ENCODE measurements around the gene TKTL1.
"Not testable (repeated sequence)": the region's sequence is repeated elsewhere in the genome, so short reads cannot be mapped to it uniquely, and the experiment has no call there.

Gene TKTL1

DNA sequence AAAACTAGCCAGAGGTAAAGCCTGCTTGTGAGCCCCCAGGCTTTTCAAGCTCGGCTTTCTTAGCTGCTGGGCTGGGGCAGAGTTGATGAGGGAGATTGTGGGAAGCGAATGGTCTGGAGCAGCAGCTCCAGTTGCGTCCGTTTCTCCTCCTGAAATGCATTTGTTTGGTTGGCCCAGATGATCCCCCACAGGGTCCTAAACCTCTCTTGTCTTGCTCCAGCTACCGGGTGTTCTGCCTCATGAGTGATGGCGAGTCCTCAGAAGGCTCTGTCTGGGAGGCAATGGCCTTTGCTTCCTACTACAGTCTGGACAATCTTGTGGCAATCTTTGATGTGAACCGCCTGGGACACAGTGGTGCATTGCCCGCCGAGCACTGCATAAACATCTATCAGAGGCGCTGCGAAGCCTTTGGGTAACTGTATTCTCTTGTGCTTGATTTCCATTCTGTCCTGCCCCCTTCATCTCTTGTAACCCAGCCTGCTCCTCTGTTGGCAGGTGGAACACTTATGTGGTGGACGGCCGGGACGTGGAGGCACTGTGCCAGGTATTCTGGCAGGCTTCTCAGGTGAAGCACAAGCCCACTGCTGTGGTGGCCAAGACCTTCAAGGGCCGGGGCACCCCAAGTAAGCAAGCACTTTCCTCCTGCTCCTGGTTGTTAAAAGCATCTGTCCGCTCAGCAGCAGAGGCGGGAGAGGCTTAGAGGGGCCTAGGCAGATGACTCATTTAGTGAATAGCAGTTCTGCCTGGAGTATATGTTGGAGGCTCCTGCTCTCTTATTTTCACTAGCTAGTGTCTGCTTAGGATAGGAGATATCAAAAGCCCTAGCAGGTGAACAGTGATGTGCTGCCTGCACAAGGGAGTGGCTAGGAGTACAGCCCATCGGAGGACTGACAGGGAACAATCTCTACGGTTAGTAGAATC is 15.3 kb downstream of the TKTL1 start:
- no peak for DNase-seq

DNA sequence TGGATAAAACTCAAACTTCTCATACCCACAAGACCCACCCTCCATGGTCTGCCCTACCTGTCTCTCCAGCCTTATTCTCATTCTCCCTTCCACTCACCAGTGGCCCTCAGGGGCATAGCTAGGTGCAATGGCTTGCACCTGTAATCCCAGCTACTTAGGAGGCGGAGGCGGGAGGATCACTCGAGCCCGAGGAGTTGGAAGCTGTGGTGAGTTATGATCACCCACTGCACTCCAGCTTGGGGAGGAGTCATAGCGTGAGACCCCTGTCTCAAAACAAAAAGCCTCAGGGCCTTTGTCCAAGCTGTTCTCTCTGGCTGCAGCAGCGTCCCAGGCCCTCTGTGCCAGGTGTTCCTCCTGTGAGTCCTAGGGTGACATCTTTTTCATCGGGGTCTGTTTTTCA is 16.5 kb downstream of the TKTL1 start:
- DNase-seq, result no peak

DNA sequence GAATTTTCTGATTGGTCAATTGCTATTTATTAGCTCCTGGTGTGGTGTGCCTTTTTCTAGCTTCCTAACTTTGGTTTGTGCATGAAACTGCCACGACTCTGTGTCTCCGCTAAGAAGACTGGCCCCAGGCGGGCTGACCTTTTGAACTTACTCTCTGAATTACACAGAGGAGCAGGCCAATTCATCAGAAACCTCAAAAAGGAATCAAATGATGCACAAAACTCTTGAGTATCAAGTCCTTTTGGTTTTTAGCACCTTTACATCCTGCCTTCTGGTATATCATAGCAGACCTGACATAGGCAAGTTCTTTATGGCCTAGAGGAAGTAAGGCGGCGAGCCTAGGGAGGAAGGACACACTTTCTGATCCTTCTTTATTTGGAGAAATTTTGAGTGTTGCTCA is 17.6 kb downstream of the TKTL1 start:
- peak; percentile 39 for DNase-seq

DNA sequence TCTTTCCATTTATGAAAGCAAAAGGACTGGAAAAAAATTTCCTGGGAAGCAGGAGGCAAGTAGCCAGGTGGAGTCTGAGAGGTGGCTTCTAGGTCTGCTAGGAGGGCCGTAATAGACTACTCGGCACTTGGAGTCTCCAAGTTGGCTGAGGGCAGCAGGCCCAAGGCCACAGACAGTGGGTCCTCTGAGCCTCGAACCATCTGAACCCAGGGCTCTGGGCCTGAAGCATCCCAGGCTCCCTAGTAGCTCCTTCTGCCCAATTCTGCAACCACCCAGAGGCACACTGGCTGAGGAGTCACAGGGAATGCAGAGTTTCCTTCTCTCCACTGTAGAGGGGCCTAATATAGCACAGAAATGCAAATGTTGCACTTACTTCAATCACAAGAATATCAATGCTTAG is 19.8 kb downstream of the TKTL1 start:
- no peak for DNase-seq

DNA sequence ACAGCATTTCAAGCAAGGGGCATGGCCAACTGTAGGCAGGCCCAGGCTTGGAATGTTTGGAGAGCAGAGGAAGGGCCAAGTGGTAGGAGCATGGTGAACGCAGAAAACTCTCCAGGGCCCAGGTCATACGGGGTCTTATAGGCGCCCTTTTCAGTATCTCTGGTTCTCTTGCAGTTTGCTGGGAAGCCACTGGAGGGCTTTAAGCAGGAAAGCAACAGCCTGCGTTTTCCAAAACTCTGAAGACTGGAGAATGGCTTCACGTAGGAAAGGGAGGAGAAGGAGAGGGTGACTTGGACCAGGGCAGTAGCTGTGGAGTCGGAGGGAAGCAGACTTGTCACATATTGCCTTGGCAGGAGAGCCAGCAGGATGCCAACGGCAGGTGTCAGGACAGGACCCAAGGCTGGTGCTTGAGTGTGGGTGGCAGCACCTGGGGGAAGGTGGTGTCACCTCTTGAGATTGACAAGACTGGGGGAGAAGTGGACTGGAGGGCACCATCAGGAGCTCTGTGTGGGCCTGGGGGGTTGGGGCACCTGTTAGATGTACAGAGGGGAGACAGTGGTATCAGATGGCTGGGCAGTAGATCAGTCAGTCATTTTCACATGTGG is 21.9 kb downstream of the TKTL1 start:
- DNase-seq, result no peak

- DNase-seq, result no peak
Observed at GRCh38 chrX:154320406-154320805, 24.8 kb downstream of the TKTL1 start.

DNA sequence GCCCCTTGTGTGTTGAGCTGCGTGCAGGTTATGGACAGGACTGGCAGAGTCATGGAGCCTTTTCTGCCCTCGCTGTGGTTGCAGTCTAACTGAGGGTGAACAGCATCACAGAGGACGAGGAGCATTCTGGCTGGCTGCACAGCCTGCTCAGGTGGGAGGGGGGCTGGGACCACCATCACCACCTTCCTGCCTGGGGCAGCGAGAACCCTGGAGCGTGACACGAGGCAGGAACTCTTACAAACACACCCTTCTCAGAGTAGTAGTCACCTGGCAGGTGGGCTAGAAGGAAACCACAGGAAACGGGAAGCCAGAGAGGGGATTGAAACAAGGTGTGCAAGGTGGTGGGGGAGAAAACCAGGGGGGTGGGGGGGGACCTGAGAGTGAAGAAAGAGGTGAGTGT is 25.6 kb downstream of the TKTL1 start:
- no peak for DNase-seq

- no peak for DNase-seq
Observed at GRCh38 chrX:154321594-154321993, 26.0 kb downstream of the TKTL1 start.

- no peak for DNase-seq
Observed at GRCh38 chrX:154322890-154323289, 27.3 kb downstream of the TKTL1 start.

DNA sequence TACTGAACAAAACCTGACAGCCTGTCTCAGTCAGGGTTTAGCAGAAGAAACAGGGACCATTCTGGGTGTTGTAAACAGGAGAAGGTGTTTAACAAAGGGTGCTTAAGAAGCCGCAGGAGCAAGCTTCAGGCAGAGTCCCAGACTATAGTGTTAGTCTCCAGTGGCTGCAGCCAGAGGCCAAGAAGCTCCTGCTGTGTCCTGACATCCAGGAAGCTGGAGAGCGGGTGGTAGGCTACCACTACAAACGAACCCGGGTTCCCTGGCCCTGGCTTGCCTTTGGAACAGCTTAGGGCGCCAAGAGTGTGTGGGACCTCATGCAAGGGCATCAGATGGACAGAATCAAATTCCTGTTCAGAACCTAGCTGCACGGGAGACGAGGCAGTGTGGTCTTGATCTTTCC is 27.9 kb downstream of the TKTL1 start:
- DNase-seq, result no peak

GRCh38 chrX:154325541-154325940 is 29.9 kb downstream of the TKTL1 start:
- DNase-seq, result no peak

DNA sequence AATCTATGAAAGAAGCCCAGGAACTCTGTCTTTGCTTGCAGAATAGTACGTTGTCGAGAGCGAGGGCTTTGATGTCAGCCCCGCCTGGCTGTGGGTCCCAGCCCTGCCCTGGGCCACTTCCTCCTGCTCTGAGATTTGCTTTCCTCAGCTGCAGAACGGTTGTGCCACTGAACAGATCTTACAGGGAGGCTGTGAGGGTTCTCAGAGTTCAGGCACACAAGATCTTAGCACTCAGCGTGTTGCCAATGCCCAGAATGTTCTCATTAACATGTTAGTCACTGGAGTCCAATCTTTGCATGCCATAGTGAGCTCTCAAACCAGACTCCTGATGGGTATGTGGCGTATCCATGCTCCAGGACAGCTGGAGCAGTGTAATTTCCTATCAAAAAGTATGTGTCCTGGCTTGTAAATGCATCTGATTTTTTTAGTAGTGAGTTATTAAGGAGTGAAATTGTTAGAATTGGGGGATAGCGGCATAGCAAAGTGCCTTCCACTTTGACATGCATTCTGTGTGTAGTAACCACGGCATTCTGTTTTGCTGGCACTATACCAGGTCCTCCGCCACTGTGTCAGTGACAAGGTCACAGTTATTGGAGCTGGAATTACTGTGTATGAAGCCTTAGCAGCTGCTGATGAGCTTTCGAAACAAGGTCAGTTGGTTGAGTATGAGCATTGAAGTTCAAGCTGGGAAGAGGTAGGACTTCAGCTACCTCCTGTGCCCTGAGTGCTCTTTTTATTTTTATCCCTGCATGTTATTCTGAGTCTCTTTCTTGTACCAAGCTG is 31.6 kb downstream of the TKTL1 start:
- DNase-seq, result no peak

- no peak for DNase-seq
Observed at GRCh38 chrX:154328646-154329045, 33.1 kb downstream of the TKTL1 start.

DNA sequence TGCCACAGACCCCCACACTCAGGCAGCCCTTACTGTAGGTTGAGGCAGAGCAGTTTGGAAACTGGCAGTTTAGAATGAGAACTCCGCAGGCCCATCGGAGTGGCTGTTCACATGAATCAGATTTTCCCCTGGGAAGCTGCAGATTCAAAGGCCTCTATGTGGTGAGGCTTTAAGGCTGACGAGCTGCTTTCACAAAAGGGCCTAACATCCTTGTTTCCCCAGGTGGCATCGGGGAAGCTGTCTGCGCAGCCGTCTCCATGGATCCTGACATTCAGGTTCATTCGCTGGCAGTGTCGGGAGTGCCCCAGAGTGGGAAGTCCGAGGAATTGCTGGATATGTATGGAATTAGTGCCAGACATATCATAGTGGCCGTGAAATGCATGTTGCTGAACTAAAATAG is 33.7 kb downstream of the TKTL1 start:
- DNase-seq, result no peak

DNA sequence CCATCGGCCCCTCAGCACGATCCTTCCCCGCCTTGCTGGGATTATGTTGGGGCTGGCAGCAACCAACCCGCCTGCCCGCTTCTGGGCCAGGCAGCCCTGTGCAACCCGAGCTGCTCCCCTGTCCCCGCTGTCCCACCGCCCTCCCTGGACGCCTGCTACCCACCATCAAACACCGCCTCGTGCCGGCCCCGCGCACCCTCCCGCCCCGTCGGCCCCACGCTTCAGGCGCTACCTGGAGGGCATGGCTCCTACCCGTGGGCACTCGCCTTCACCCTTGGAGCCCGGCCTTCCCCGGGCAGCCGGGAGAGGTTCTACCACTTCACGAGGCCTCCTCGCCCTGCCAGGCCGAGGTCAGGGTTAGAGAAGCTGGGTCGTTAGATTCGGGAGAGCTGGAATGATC is 37.0 kb downstream of the TKTL1 start:
- DNase-seq, result no peak

GRCh38 chrX:154333116-154333515 is 37.5 kb downstream of the TKTL1 start:
- DNase-seq, result no peak

GRCh38 chrX:154333837-154334271 is 38.3 kb downstream of the TKTL1 start:
- no peak for DNase-seq

DNA sequence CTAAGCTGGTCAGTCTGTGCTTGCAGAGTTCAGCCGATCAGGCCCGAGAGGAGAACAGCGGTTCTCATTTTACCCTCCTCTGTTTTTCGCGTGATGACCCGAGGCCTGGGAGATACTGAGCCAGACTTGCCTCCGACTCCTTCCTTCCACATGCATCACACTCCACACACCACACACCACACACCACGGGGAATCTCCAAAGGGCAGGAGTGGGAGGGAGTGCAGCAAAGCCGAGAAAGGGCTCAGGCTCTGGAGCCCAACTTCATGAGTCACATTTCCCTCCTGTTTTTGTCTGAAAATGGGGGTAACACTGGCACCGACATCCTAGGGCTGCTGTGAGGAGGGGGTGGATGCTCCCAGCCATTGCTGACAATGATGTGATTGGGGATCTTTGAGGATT is 38.9 kb downstream of the TKTL1 start:
- peak; percentile 45 for DNase-seq

- DNase-seq, result not testable (repeated sequence)
Observed at GRCh38 chrX:154341399-154342298, 46.1 kb downstream of the TKTL1 start.

DNA sequence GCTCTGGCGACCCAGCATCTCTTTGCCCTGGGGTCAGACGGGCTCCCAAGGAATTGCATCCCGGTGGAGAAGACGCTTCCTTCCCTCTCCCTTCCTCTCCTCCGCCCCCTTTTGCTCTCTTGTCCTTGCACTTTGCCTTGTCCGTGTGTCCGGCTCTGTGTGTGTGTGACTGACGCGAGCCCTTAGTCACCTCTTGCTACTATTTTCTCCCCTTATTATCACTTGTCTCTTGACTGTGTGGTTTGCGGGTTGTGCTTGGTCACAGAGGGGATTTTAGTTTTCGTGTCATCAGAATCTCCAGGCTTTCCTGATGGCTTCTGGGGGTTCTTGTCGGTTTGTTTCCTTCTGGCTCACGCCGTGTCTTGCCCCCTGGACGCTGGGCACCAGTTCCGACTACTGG is 47.5 kb downstream of the TKTL1 start:
- DNase-seq, result not testable (repeated sequence)

GRCh38 chrX:154343620-154344019 is 48.0 kb downstream of the TKTL1 start:
- DNase-seq, result not testable (repeated sequence)

GRCh38 chrX:154348114-154348531 is 52.5 kb downstream of the TKTL1 start:
- DNase-seq, result no peak

Measured in stimulated activated CD4-positive, alpha-beta T cell treated with anti-CD3 and anti-CD28 coated beads, Interleukin-1b, Interleukin-23, amount 100 ng/mL, for 48 hours (primary cell).